Activated naive CD4-positive, alpha-beta T cell treated with Interleukin-2 at 50 U/mL for 16 hours (primary cell): ENCODE results near the gene ASB11.
A peak's percentile ranks its signal among the peaks of the same experiment; 100 is the strongest.
"Not testable (repeated sequence)": the region's sequence is repeated elsewhere in the genome, so short reads cannot be mapped to it uniquely, and the experiment has no call there.

Experiments used
- DNase-seq: peaks from one replicate; pipeline ENCODE4 v3.0.0-alpha.2; 2020

ASB11 gene

GRCh38 chrX:15301924-15302323 lies 13.5 kb downstream of the ASB11 start:
- peak; percentile 2 for DNase-seq

- no peak for DNase-seq
These were observed 15.2 kb downstream of the ASB11 start for GRCh38 chrX:15299941-15300851.

GRCh38 chrX:15298780-15299179 lies 16.7 kb downstream of the ASB11 start:
- no peak for DNase-seq

GRCh38 chrX:15298201-15298600 lies 17.2 kb downstream of the ASB11 start:
- no peak for DNase-seq

GRCh38 chrX:15293451-15293850 lies 22.0 kb downstream of the ASB11 start:
- no peak for DNase-seq

- DNase-seq = no peak
These were observed 22.6 kb downstream of the ASB11 start for GRCh38 chrX:15292861-15293260.

- no peak for DNase-seq
These were observed 37.8 kb downstream of the ASB11 start for GRCh38 chrX:15277604-15278003.

GRCh38 chrX:15274946-15275345 lies 40.5 kb downstream of the ASB11 start:
- DNase-seq = no peak

- DNase-seq = not testable (repeated sequence)
These were observed 42.2 kb downstream of the ASB11 start for GRCh38 chrX:15273275-15273674.

- DNase-seq = no peak
These were observed 43.7 kb downstream of the ASB11 start for GRCh38 chrX:15271757-15272156.

- DNase-seq = peak; percentile 2
These were observed 45.6 kb downstream of the ASB11 start, which contains the start of gene ASB9 for GRCh38 chrX:15269618-15270521. Gene ASB9, minus strand, starts transcription at chrX:15270083. Its CDS starts 209 bp downstream, at chrX:15269874.

- no peak for DNase-seq
These were observed 46.3 kb downstream of the ASB11 start for GRCh38 chrX:15269120-15269519.

- DNase-seq = no peak
These were observed 60.6 kb downstream of the ASB11 start for GRCh38 chrX:15254852-15255251.

GRCh38 chrX:15245896-15246295 lies 69.5 kb downstream of the ASB11 start:
- no peak for DNase-seq

- DNase-seq = no peak
These were observed 71.0 kb downstream of the ASB11 start for GRCh38 chrX:15244421-15244820.

GRCh38 chrX:15242899-15243555 lies 72.4 kb downstream of the ASB11 start:
- DNase-seq = peak; percentile 27

GRCh38 chrX:15241301-15241700 lies 74.1 kb downstream of the ASB11 start:
- no peak for DNase-seq

GRCh38 chrX:15240414-15240813 lies 75.0 kb downstream of the ASB11 start:
- no peak for DNase-seq

- DNase-seq = no peak
These were observed 79.3 kb downstream of the ASB11 start for GRCh38 chrX:15236146-15236545.

GRCh38 chrX:15235001-15235400 lies 80.4 kb downstream of the ASB11 start:
- no peak for DNase-seq

GRCh38 chrX:15233416-15234015 lies 81.9 kb downstream of the ASB11 start:
- no peak for DNase-seq
